SK-N-SH treated with all-trans-retinoic acid at 6 μM for 48 hours (cell line): Measurements from ENCODE around the gene CCDC82.

Experiments
- ATAC-seq: fragments of 200-7000 bp; cut with Tn5 transposase; 3 replicates; pipeline ENCODE4 v1.9.1; 2020; ENCODE audit warnings: mild to moderate bottlenecking, moderate library complexity
- ESRRG ChIP-seq: fragments of 250-450 bp; sonication (Bioruptor Pico); IDR thresholded peaks from 2 replicates; pipeline ENCODE4 v1.6.1; 2021; ENCODE audit warnings: mild to moderate bottlenecking
- GLIS3 ChIP-seq: fragments of 250-450 bp; sonication (Bioruptor Pico); IDR thresholded peaks from 2 replicates; pipeline ENCODE4 v1.5.0; 2020; ENCODE audit warnings: mild to moderate bottlenecking, moderate library complexity
- ISL1 ChIP-seq: fragments of 250-450 bp; sonication (Bioruptor Pico); IDR thresholded peaks from 2 replicates; pipeline ENCODE4 v2.1.2; 2022; ENCODE audit warnings: mild to moderate bottlenecking, moderate library complexity
- OSR1 ChIP-seq: fragments of 250-450 bp; sonication (Bioruptor Pico); IDR thresholded peaks from 2 replicates; pipeline ENCODE4 v1.8.0; 2022; ENCODE audit warnings: moderate library complexity, mild to moderate bottlenecking, inconsistent platforms
- TCF4 ChIP-seq: fragments of 250-450 bp; sonication (Bioruptor Pico); IDR thresholded peaks from 2 replicates; pipeline ENCODE4 v1.8.0; 2021; ENCODE audit warnings: mild to moderate bottlenecking, moderate library complexity, borderline replicate concordance
- TOX ChIP-seq: fragments of 250-450 bp; sonication (Bioruptor Pico); IDR thresholded peaks from 2 replicates; pipeline ENCODE4 v1.8.0; 2021; ENCODE audit warnings: mild to moderate bottlenecking, moderate library complexity, borderline replicate concordance
- ZC3H10 ChIP-seq: fragments of 250-450 bp; sonication (Bioruptor Pico); IDR thresholded peaks from 2 replicates; pipeline ENCODE4 v1.5.1; 2021; ENCODE audit warnings: mild to moderate bottlenecking, moderate library complexity
- ZFP3 ChIP-seq: fragments of 250-450 bp; sonication (Bioruptor Pico); IDR thresholded peaks from 2 replicates; pipeline ENCODE4 v1.5.0; 2020; ENCODE audit warnings: mild to moderate bottlenecking, moderate library complexity
- ZNF565 ChIP-seq: fragments of 450-650 bp; formaldehyde crosslinking; conservative IDR thresholded peaks from 2 replicates; pipeline ENCODE4 v1.5.0; 2020; ENCODE audit warnings: low read depth, mild to moderate bottlenecking, moderate library complexity
- ZNF70 ChIP-seq: fragments of 450-650 bp; formaldehyde crosslinking; IDR thresholded peaks from 2 replicates; pipeline ENCODE4 v1.5.0; 2020; ENCODE audit warnings: mild to moderate bottlenecking, moderate library complexity
- ZNF8 ChIP-seq: fragments of 450-650 bp; formaldehyde crosslinking; IDR thresholded peaks from 2 replicates; pipeline ENCODE4 v1.5.0; 2020; ENCODE audit warnings: mild to moderate bottlenecking, moderate library complexity
- TF ChIP-seq, protein P1 (sequence below): fragments of 250-450 bp; sonication (Bioruptor Pico); IDR thresholded peaks from 2 replicates; pipeline ENCODE4 v1.5.1; 2020; ENCODE audit warnings: low read depth, mild to moderate bottlenecking, moderate library complexity
- TF ChIP-seq, protein P2 (sequence below): fragments of 250-450 bp; sonication (Bioruptor Pico); IDR thresholded peaks from 2 replicates; pipeline ENCODE4 v1.5.1; 2021; ENCODE audit warnings: mild to moderate bottlenecking, moderate library complexity
- TF ChIP-seq, protein P3 (sequence below): fragments of 250-450 bp; sonication (Bioruptor Pico); IDR thresholded peaks from 2 replicates; pipeline ENCODE4 v1.8.0; 2020; ENCODE audit warnings: mild to moderate bottlenecking, moderate library complexity, borderline replicate concordance
- TF ChIP-seq, protein P4 (sequence below): fragments of 250-450 bp; sonication (Bioruptor Pico); IDR thresholded peaks from 2 replicates; pipeline ENCODE4 v1.8.0; 2021; ENCODE audit warnings: low read depth, mild to moderate bottlenecking, moderate library complexity, borderline replicate concordance

CCDC82 gene

DNA sequence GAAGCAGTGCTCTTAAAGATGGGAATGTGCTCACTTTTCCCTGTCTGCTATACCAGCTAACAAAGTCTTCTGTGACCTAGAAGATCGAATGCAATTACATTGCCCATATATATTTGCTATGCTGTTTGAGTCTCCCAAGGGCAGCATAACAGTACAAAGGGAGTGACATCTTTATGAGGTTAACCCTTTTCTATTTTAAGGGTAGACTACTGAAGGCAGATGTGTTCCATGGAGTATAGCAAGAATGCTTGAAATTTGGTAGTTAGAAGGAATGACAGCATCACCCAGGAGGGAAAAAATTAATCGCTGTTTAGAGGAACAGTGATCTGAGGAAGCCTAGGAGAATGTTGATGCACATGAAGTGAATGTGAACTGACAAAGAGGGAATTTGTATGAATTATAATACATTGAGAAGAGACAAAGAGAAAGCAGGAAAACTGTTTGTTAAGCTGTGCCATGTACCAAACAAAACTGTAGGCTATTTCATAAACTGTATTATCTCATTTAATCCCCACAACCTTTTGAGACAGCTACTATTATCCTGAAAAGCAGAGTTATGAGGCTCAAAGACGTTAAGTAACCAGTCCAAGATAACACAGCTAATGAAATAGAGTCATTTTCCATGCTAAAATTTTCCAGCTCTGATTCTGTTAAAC is 59.7 kb downstream of the CCDC82 start:
- TF ChIP-seq, protein P1, sequence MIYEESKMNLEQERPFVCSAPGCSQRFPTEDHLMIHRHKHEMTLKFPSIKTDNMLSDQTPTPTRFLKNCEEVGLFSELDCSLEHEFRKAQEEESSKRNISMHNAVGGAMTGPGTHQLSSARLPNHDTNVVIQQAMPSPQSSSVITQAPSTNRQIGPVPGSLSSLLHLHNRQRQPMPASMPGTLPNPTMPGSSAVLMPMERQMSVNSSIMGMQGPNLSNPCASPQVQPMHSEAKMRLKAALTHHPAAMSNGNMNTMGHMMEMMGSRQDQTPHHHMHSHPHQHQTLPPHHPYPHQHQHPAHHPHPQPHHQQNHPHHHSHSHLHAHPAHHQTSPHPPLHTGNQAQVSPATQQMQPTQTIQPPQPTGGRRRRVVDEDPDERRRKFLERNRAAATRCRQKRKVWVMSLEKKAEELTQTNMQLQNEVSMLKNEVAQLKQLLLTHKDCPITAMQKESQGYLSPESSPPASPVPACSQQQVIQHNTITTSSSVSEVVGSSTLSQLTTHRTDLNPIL (CRISPR knock-in tag): no peak
- TF ChIP-seq TCF4 (CRISPR knock-in tag) (no peak), ZC3H10 (CRISPR knock-in tag) (no peak)
- TF ChIP-seq, protein P2, sequence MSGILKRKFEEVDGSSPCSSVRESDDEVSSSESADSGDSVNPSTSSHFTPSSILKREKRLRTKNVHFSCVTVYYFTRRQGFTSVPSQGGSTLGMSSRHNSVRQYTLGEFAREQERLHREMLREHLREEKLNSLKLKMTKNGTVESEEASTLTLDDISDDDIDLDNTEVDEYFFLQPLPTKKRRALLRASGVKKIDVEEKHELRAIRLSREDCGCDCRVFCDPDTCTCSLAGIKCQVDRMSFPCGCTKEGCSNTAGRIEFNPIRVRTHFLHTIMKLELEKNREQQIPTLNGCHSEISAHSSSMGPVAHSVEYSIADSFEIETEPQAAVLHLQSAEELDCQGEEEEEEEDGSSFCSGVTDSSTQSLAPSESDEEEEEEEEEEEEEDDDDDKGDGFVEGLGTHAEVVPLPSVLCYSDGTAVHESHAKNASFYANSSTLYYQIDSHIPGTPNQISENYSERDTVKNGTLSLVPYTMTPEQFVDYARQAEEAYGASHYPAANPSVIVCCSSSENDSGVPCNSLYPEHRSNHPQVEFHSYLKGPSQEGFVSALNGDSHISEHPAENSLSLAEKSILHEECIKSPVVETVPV: no peak
- no peak; the same call in 2 of the 3 replicates for ATAC-seq

DNA sequence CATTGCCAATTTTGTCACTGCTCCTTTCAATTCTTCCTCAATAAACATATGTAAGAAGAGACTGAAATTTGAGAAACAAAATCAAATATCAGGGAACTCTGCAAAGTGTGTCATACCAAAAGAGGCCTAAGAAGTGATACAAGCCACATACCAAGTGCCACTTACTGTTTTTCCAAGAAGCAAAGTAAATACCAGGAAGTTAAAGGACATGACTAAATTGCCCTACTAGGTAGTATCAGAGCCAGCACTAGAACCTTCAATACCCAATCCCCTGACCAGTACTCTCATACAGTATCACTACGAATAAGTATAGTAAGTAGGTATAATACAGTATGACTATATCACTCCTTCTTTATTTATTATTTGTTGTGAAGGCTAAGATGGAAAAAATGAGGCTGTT is 60.3 kb downstream of the CCDC82 start:
- peak; percentile 15; the same call in 2 of the 3 replicates for ATAC-seq
- TF ChIP-seq TOX (CRISPR knock-in tag) (no peak), ESRRG (no peak), ZNF8 (CRISPR knock-in tag) (no peak), GLIS3 (CRISPR knock-in tag) (no peak), ZNF565 (CRISPR knock-in tag) (no peak), TCF4 (CRISPR knock-in tag) (no peak), ISL1 (CRISPR knock-in tag) (no peak)
- TF ChIP-seq, protein P2: no peak
- TF ChIP-seq, protein P3, sequence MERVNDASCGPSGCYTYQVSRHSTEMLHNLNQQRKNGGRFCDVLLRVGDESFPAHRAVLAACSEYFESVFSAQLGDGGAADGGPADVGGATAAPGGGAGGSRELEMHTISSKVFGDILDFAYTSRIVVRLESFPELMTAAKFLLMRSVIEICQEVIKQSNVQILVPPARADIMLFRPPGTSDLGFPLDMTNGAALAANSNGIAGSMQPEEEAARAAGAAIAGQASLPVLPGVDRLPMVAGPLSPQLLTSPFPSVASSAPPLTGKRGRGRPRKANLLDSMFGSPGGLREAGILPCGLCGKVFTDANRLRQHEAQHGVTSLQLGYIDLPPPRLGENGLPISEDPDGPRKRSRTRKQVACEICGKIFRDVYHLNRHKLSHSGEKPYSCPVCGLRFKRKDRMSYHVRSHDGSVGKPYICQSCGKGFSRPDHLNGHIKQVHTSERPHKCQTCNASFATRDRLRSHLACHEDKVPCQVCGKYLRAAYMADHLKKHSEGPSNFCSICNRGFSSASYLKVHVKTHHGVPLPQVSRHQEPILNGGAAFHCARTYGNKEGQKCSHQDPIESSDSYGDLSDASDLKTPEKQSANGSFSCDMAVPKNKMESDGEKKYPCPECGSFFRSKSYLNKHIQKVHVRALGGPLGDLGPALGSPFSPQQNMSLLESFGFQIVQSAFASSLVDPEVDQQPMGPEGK (CRISPR knock-in tag): no peak

DNA sequence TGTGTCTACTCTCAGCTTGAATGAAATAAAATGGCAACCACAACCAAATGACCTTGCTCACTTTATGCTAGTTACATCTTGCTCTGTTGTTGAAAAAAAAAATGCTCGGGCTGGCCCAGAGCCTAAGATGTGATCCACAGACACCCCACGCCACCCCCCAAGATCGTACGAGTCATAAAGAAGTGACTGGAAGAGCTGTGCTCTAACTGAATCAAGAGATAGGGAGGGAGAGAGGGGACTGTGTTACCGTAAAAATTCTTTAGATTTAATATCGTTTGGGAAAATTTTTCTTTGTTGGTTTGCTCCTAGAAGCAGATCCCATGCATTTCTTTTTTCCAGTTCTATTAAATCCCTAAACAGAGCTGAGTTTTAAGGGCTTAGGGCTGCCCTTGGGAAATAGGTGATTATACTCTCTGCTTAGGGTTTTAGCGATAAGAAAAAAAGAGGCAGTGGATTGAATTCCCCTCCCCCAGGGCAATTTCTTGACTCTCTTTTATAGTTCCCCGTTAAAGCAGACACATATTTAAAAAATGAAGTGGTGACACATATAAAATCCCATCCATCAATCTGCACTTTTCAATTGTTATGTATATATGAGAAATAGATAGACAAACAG is 61.2 kb downstream of the CCDC82 start:
- peak; percentile 19 for ATAC-seq
- no peak for TF ChIP-seq TCF4 (CRISPR knock-in tag)
- peak; percentile 51 for TF ChIP-seq ISL1 (CRISPR knock-in tag)
- 0 out of 2 replicates have a peak, but pooled peaks have one; percentile 12 for TF ChIP-seq ZNF8 (CRISPR knock-in tag)
- TF ChIP-seq, protein P3 (CRISPR knock-in tag): peak; percentile 37; the same call in 1 of the 2 replicates
- no peak for TF ChIP-seq ZNF565 (CRISPR knock-in tag)
- no peak for TF ChIP-seq TOX (CRISPR knock-in tag)
- TF ChIP-seq ZNF70 (CRISPR knock-in tag): no peak
- TF ChIP-seq, protein P4, sequence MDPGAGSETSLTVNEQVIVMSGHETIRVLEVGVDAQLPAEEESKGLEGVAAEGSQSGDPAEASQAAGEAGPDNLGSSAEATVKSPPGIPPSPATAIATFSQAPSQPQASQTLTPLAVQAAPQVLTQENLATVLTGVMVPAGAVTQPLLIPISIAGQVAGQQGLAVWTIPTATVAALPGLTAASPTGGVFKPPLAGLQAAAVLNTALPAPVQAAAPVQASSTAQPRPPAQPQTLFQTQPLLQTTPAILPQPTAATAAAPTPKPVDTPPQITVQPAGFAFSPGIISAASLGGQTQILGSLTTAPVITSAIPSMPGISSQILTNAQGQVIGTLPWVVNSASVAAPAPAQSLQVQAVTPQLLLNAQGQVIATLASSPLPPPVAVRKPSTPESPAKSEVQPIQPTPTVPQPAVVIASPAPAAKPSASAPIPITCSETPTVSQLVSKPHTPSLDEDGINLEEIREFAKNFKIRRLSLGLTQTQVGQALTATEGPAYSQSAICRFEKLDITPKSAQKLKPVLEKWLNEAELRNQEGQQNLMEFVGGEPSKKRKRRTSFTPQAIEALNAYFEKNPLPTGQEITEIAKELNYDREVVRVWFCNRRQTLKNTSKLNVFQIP (CRISPR knock-in tag): no peak

DNA sequence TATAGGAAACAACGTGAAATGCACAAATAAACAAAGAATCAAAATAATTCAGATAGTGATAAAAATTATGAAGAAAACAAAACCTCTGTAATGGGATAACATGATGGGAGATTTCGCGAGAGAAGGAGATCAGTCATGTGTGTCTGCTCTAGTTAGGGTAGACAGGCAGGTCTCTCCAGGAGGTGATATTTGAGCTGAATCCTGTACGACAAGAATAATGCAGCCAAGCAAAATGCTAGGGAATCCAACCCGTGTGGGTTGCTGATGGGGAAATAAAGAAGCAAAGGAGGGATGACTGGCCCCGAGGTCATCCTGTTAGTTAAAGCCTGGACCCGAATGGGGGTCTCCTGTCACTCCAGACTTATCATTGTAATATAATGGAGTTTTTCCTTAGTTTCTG is 62.8 kb downstream of the CCDC82 start:
- TF ChIP-seq OSR1 (CRISPR knock-in tag): no peak
- no peak for TF ChIP-seq ZFP3 (CRISPR knock-in tag)
- no peak for ATAC-seq
